Measurements from ENCODE around the gene DYRK2. TPM values are rescaled to one million over a fixed set of nuclear protein-coding genes. Genes with fewer than 3 reads are reported as not detected.

The DYRK2 gene
- total and polyA plus RNA-seq, 10 of the 15 experiments (the other 5 are each of a cell fraction or from before 2014, with no cell fraction given) = 3.1 to 35.9 (median 12.2) TPM

GRCh38 chr12:67698672-67699581 lies 50.4 kb downstream of the DYRK2 start (continued):
- TF ChIP-seq IKZF2 (IDR thresholded peaks at IDR 0.05) (peak; percentile 86 to 90), NBN (IDR thresholded peaks at IDR 0.05) (peak; percentile 91), GABPA (IDR thresholded peaks at IDR 0.05; ENCODE audit: low read depth) (peak; percentile 67; the same call in 1 of the 2 replicates), PKNOX1 (IDR thresholded peaks at IDR 0.05) (no peak), JUND (IDR thresholded peaks at IDR 0.05; ENCODE audit: low read depth, low read length) (no peak), MTA2 (IDR thresholded peaks at IDR 0.05; ENCODE audit: low read depth) (peak; percentile 93), BACH1 (IDR thresholded peaks at IDR 0.05; ENCODE audit: borderline replicate concordance) (peak; percentile 75; the same call in 1 of the 2 replicates), RAD21 (IDR thresholded peaks at IDR 0.05; ENCODE audit: insufficient read depth, low read depth, low read length) (peak; percentile 21), RFX5 (IDR thresholded peaks at IDR 0.05; ENCODE audit: low read depth, low read length) (no peak), RCOR1 (conservative IDR thresholded peaks at IDR 0.05; ENCODE audit: low read depth, low read length) (peak; percentile 97), SREBF2 (IDR thresholded peaks at IDR 0.05; ENCODE audit: low read length) (no peak), ETV6 (conservative IDR thresholded peaks at IDR 0.05 in 1 of 2, IDR thresholded peaks at IDR 0.05 in 1 of 2; ENCODE audit: borderline replicate concordance in 1 of 2, low read depth in 1 of 2) (peak in 1 of 2 experiments; percentile 98; a peak in 2 of 4 replicates), NFYB (IDR thresholded peaks at IDR 0.05; ENCODE audit: insufficient read depth, low read depth, low read length) (no peak), RBBP5 (conservative IDR thresholded peaks at IDR 0.05) (no peak), BCL3 (IDR thresholded peaks at IDR 0.05; ENCODE audit: borderline replicate concordance, insufficient read depth, low read depth, low read length, poor library complexity, severe bottlenecking) (peak; percentile 69), STAT3 (IDR thresholded peaks at IDR 0.05; ENCODE audit: low read depth, low read length) (peak; percentile 79; the same call in 1 of the 2 replicates), PBX3 (IDR thresholded peaks at IDR 0.05; ENCODE audit: insufficient replicate concordance, low read depth, low read length) (peak; percentile 8), USF2 (IDR thresholded peaks at IDR 0.05; ENCODE audit: borderline replicate concordance, low read depth, low read length) (no peak), ZBED1 (IDR thresholded peaks at IDR 0.05; ENCODE audit: borderline replicate concordance) (peak; percentile 90), MXI1 (IDR thresholded peaks at IDR 0.05; ENCODE audit: low read depth, low read length) (0 out of 2 replicates have a peak, but pooled peaks have one; percentile 41), SP1 (IDR thresholded peaks at IDR 0.05; ENCODE audit: low read depth, low read length) (peak; percentile 45), MEF2B (IDR thresholded peaks at IDR 0.05; ENCODE audit: partially characterized antibody, poor library complexity, severe bottlenecking) (peak; percentile 96), SIX5 (IDR thresholded peaks at IDR 0.05; ENCODE audit: low read depth, low read length, severe bottlenecking) (no peak), YY1 (IDR thresholded peaks at IDR 0.05; ENCODE audit: low read depth, low read length) (0 out of 2 replicates have a peak, but pooled peaks have one; percentile 8), DPF2 (IDR thresholded peaks at IDR 0.05) (peak; percentile 95)
